Measurements from ENCODE around the gene HOXA3. TPM values are rescaled to one million over a fixed set of nuclear protein-coding genes. Genes with fewer than 3 reads are reported as not detected.
A peak's percentile ranks its signal among the peaks of the same experiment; 100 is the strongest.

HOXA3 gene
- total RNA-seq, 4 donors from 2014 or later = 1.8 to 11.0 (median 4.3) TPM

GRCh38 chr7:27175626-27176523, 23.5 kb upstream of the HOXA3 start:
- DNase-seq (ENCODE audit: low spot score) (peak; percentile 18), ATAC-seq (ENCODE audit: low FRiP score) (no peak)
- TF ChIP-seq CTCF (IDR thresholded peaks at IDR 0.05) = no peak

- ATAC-seq (ENCODE audit: low FRiP score) = no peak
- no peak for TF ChIP-seq CTCF (IDR thresholded peaks at IDR 0.05)
- peak; percentile 12 for DNase-seq (ENCODE audit: low spot score)
These were observed 22.7 kb upstream of the HOXA3 start for GRCh38 chr7:27174874-27175625.

- TF ChIP-seq CTCF (IDR thresholded peaks at IDR 0.05) = no peak
- DNase-seq (ENCODE audit: low spot score) (peak; percentile 14), ATAC-seq (ENCODE audit: low FRiP score) (no peak)
These were observed 21.8 kb upstream of the HOXA3 start, which contains the start of gene HOXA10 for GRCh38 chr7:27173956-27174873. Gene HOXA10 (minus strand): TSS chr7:27174320. CDS start chr7:27174306, 14 bp downstream.

- ATAC-seq (ENCODE audit: low FRiP score) (no peak), DNase-seq (ENCODE audit: low spot score) (peak; percentile 21)
- no peak for TF ChIP-seq CTCF (IDR thresholded peaks at IDR 0.05)
These were observed 21.1 kb upstream of the HOXA3 start for GRCh38 chr7:27173511-27173955.

GRCh38 chr7:27172823-27173510, 20.6 kb upstream of the HOXA3 start:
- TF ChIP-seq CTCF (IDR thresholded peaks at IDR 0.05) = no peak
- ATAC-seq (ENCODE audit: low FRiP score) (peak; percentile 29), DNase-seq (ENCODE audit: low spot score) (peak; percentile 22)

- ATAC-seq (ENCODE audit: low FRiP score) (no peak), DNase-seq (ENCODE audit: low spot score) (peak; percentile 16)
- no peak for TF ChIP-seq CTCF (IDR thresholded peaks at IDR 0.05)
These were observed 20.0 kb upstream of the HOXA3 start for GRCh38 chr7:27172315-27172774.

Data from omental fat pad (tissue), 4 donors.